Endothelial cell of umbilical vein (primary cell): Measurements from ENCODE around the gene NCK2. TPM values are rescaled to one million over a fixed set of nuclear protein-coding genes. Genes with fewer than 3 reads are reported as not detected.

ENCODE experiments used
- BruUV-seq: library from RNA; stranded (reverse); fragments of 400-500 nt; replicated peaks from 2 replicates; lab custom pipeline; 2021; lab: Mats Ljungman, UMichigan
- CTCF ChIA-PET: fragments of 300-600, 350-600 bp; sonication (Branson Sonifier 250); formaldehyde crosslinking; loops from one replicate; lab custom pipeline; 2021; ENCODE audit warnings: antibody characterized with exemption, inconsistent platforms; lab: Charles Lee
- POLR2A ChIA-PET: fragments of 300-600, 350-600 bp; sonication (Branson Sonifier 250); formaldehyde crosslinking; loops from one replicate; lab custom pipeline; 2021; ENCODE audit warnings: antibody characterized with exemption, inconsistent platforms; lab: Charles Lee
- DNase-seq: peaks from one replicate; pipeline ENCODE4 v3.0.0-alpha.2; 2011; ENCODE audit warnings: low read depth, low spot score
- FAIRE-seq: peaks from 2 replicates; lab custom pipeline; 2011; peaks lifted over from hg19 to GRCh38; lab: Jason Lieb, UNC
- H2AFZ ChIP-seq: 2 replicates; pipeline ENCODE4 v1.6.0; 2012; ENCODE audit warnings: low read depth, low read length, control low read depth, inconsistent platforms
- H3K27ac ChIP-seq: 2 replicates; pipeline ENCODE4 v1.5.1; 2011; ENCODE audit warnings: low read depth, mild to moderate bottlenecking, control low read depth, low read length, moderate library complexity; ENCODE audit not compliant: insufficient read depth
- H3K27me3 ChIP-seq, 2 experiments: 2 replicates each; pipeline versions ENCODE4 v1.6.0 to v1.6.1; 2011; ENCODE audit warnings: low read length in 2 of 2, mixed read lengths in 1 of 2; ENCODE audit not compliant: control insufficient read depth in 2 of 2, insufficient read depth in 2 of 2
- H3K36me3 ChIP-seq, 2 experiments: 2 replicates in 1 of 2; 3 replicates in 1 of 2; pipeline ENCODE4 v1.5.1; 2011; ENCODE audit warnings: low read length in 2 of 2, mild to moderate bottlenecking in 1 of 2, moderate library complexity in 1 of 2; ENCODE audit not compliant: control insufficient read depth in 2 of 2, insufficient read depth in 2 of 2; ENCODE audit errors: extremely low read depth in 1 of 2
- H3K4me1 ChIP-seq: 3 replicates; pipeline ENCODE4 v1.5.1; 2011; ENCODE audit warnings: mild to moderate bottlenecking, low read length; ENCODE audit not compliant: control insufficient read depth, insufficient read depth; ENCODE audit errors: extremely low read depth
- H3K4me2 ChIP-seq: 2 replicates; pipeline ENCODE4 v1.6.1; 2011; ENCODE audit warnings: low read length, control low read depth, mixed read lengths; ENCODE audit not compliant: insufficient read depth
- H3K4me3 ChIP-seq, 3 experiments: fragments of 200-600 bp in 1 of 3; sonication (generic), shearing (Covaris generic) in 1 of 3; replicated peaks in 1 of 3; 2 replicates each; pipeline ENCODE4 v1.5.1; 2011 to 2016; ENCODE audit warnings: control low read depth in 3 of 3, low read length in 3 of 3, mild to moderate bottlenecking in 2 of 3, inconsistent platforms in 1 of 3, low read depth in 1 of 3, moderate library complexity in 1 of 3; ENCODE audit not compliant: insufficient read depth in 1 of 3
- H3K79me2 ChIP-seq: 2 replicates; pipeline ENCODE4 v1.6.0; 2012; ENCODE audit warnings: low read length, inconsistent platforms; ENCODE audit not compliant: control insufficient read depth, insufficient read depth
- H3K9ac ChIP-seq: replicated peaks from 2 replicates; pipeline ENCODE3; 2011; ENCODE audit warnings: low read length, control low read depth; ENCODE audit not compliant: insufficient read depth; ENCODE audit errors: extremely low read depth
- H3K9me1 ChIP-seq: replicated peaks from 3 replicates; pipeline ENCODE4 v1.6.0; 2011; ENCODE audit warnings: mild to moderate bottlenecking, low read length; ENCODE audit not compliant: control insufficient read depth, insufficient read depth; ENCODE audit errors: extremely low read depth
- H3K9me3 ChIP-seq: replicated peaks from 2 replicates; pipeline ENCODE4 v1.5.1; 2012; ENCODE audit warnings: low read length, inconsistent platforms; ENCODE audit not compliant: control insufficient read depth, insufficient read depth
- H4K20me1 ChIP-seq: replicated peaks from 2 replicates; pipeline ENCODE3; 2011; ENCODE audit warnings: mild to moderate bottlenecking, low read length; ENCODE audit not compliant: control insufficient read depth, insufficient read depth; ENCODE audit errors: extremely low read depth
- CTCF ChIP-seq, 2 donors: IDR thresholded peaks; 1 replicate in 1 of 2; 2 replicates in 1 of 2; pipeline ENCODE4 v1.5.1; 2011; ENCODE audit warnings: low read length in 2 of 2, mild to moderate bottlenecking in 2 of 2, moderate library complexity in 2 of 2, control low read depth in 1 of 2, inconsistent platforms in 1 of 2, low read depth in 1 of 2; ENCODE audit not compliant: insufficient read depth in 1 of 2; ENCODE audit errors: extremely low read depth in 1 of 2
- EZH2 ChIP-seq: IDR thresholded peaks from 2 replicates; pipeline ENCODE4 v1.6.1; 2012; ENCODE audit warnings: borderline replicate concordance, low read depth, mild to moderate bottlenecking, moderate library complexity, low read length, inconsistent platforms; ENCODE audit not compliant: severe bottlenecking
- FOS ChIP-seq: IDR thresholded peaks from 2 replicates; pipeline ENCODE4 v1.6.1; 2011; ENCODE audit warnings: mild to moderate bottlenecking, low read length, moderate library complexity, borderline replicate concordance; ENCODE audit not compliant: insufficient read depth
- GATA2 ChIP-seq: IDR thresholded peaks from 2 replicates; pipeline ENCODE4 v1.7.0; 2011; ENCODE audit warnings: low read depth, mild to moderate bottlenecking, moderate library complexity, mixed read lengths, low read length; ENCODE audit not compliant: insufficient read length, insufficient read depth
- JUN ChIP-seq: IDR thresholded peaks from 2 replicates; pipeline ENCODE4 v1.6.1; 2011; ENCODE audit warnings: borderline replicate concordance, low read depth; ENCODE audit not compliant: insufficient read length, insufficient read depth
- MAX ChIP-seq: IDR thresholded peaks from 2 replicates; pipeline ENCODE4 v1.6.1; 2011; ENCODE audit not compliant: insufficient read depth, insufficient read length
- MYC ChIP-seq: IDR thresholded peaks from one replicate; pipeline ENCODE4 v1.6.1; 2011; ENCODE audit warnings: mild to moderate bottlenecking, low read depth, low read length
- POLR2A ChIP-seq: IDR thresholded peaks from 2 replicates; pipeline ENCODE4 v1.6.1; 2012; ENCODE audit warnings: low read depth, mild to moderate bottlenecking, control low read depth, low read length
- POLR2AphosphoS5 ChIP-seq: IDR thresholded peaks from 2 replicates; pipeline ENCODE4 v1.6.1; 2012; ENCODE audit warnings: low read depth, mild to moderate bottlenecking, control low read depth, low read length, moderate library complexity; ENCODE audit not compliant: insufficient read depth
- dilution Hi-C: fragments of 300-500 bp; cut with MboI; formaldehyde crosslinking; loops from one replicate; pipeline ENCODE4 v1.15.0; 2019; ENCODE audit warnings: low sequenced_read_pairs; ENCODE audit not compliant: extremely low pct_ligation_motif_present
- intact Hi-C: fragments of 100-400 bp; cut with micrococcal nuclease; formaldehyde crosslinking; loops from one replicate; pipeline ENCODE4 v1.10.0; 2022
- polyA plus RNA-seq, 4 experiments: library from polyadenylated mRNA; depleted of rRNA in 3 of 4; stranded (reverse) in 3 of 4; unstranded in 1 of 4; fragments of >200 nt; gene quantifications; 2 replicates each; pipeline versions ENCODE4 v1.2.1 to v1.2.3, GENCODE V29; 2011 to 2012; ENCODE audit warnings: missing spikeins in 1 of 4
- total RNA-seq: library from RNA; stranded (reverse); gene quantifications from 2 replicates; pipeline ENCODE4 v1.2.3, GENCODE V29; 2021

Gene NCK2
- total and polyA plus RNA-seq, 2 donors (not counting 3 experiments of a cell fraction or from before 2014, with no cell fraction given), result 23.8 to 39.1 TPM

DNA sequence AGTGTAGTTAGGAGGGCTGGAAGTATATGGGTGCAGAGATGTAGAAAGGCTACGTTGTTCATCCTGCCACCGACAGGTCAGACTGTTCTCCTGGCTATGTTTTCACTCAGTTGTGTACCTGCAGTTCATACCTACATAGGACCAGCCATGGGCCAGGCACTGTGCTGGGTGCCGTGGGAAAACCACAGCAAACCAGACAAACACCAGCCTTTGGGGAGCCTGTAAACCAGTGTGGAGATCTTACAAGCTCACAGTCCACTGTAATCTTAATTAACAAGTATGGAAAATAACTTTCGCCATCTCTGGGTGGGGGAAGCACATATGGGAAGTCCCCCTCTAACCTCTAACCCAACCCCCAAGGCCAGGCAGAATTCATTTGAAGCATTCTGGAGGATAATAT is 12.7 kb downstream of the NCK2 start:
- Histone ChIP-seq H2AFZ (no peak overlapping the region), H3K27ac (no peak overlapping the region), H3K4me2 (no peak overlapping the region), H3K27me3 (no peaks in the 10 kb centered on the region), H3K4me1 (peaks cover 6% of the 10 kb centered on the region), H3K9ac (no peak overlapping the region), H3K4me3 (no peak overlapping the region), H3K9me3 (no peaks in the 10 kb centered on the region), H3K36me3 (no peaks in the 10 kb centered on the region), H3K79me2 (peaks cover 76% of the 10 kb centered on the region), H3K9me1 (no peaks in the 10 kb centered on the region), H4K20me1 (peaks cover 5% of the 10 kb centered on the region)
- dilution Hi-C loops, result no loop called here
- intact Hi-C loops, result no loop called here
- ChIA-PET POLR2A (no interaction called here), CTCF (interaction anchor here (1.6 kb wide), 1 partner anchor 12 kb away, joined by 4 read pairs; no protein-coding TSS in a partner anchor)
- TF ChIP-seq POLR2AphosphoS5, result no peak
- no TSS peak for BruUV-seq
- DNase-seq, result no peak
- no peak for FAIRE-seq

DNA sequence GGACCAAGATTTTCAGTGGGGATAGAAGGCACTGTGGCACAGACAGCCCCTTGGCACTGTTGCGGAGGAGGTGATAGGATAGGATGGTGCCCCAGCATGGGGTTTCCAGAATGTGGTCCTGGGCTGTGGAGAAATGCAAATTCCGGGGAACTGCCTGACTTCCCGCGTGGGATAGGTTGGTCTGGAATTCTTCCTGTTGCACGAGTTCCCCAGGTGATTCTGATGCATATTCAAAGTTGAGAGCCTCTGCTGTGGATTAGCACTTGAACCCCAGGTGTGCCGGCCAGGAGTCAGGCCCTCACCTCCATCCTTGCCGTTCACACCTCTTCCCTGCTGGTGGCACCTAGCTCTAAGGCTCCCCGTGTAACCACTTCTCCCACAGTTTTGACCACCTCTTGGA is 15.5 kb downstream of the NCK2 start:
- dilution Hi-C loops (no loop called here), intact Hi-C loops (no loop called here)
- FAIRE-seq (no peak), DNase-seq (no peak)
- TF ChIP-seq GATA2 (no peak), EZH2 (no peak), MYC (no peak), POLR2A (no peak), POLR2AphosphoS5 (no peak), FOS (no peak), JUN (no peak), MAX (no peak), CTCF (IDR thresholded peaks at IDR 0.05; ENCODE audit: extremely low read depth in 1 of 2, insufficient read depth in 1 of 2, low read depth in 1 of 2, low read length in 2 of 2) (no peak)
- H2AFZ ChIP-seq, result no peak overlapping the region
- H3K27ac ChIP-seq, result no peak overlapping the region
- POLR2A ChIA-PET, result no interaction called here
- peaks cover 68% of the 10 kb centered on the region for H3K79me2 ChIP-seq
- H3K27me3 ChIP-seq, result no peaks in the 10 kb centered on the region
- CTCF ChIA-PET, result no interaction called here
- peaks cover 6% of the 10 kb centered on the region for H3K4me1 ChIP-seq
- peaks cover 2% of the 10 kb centered on the region for H4K20me1 ChIP-seq
- H3K9ac ChIP-seq, result no peak overlapping the region
- H3K4me2 ChIP-seq, result no peak overlapping the region
- no peak overlapping the region for H3K4me3 ChIP-seq
- H3K9me1 ChIP-seq, result no peaks in the 10 kb centered on the region
- H3K9me3 ChIP-seq, result no peaks in the 10 kb centered on the region
- BruUV-seq, result no TSS peak
- no peaks in the 10 kb centered on the region for H3K36me3 ChIP-seq
